HepG2 (cell line): ENCODE measurements around the gene SART1. TPM values are rescaled to one million over a fixed set of nuclear protein-coding genes. Genes with fewer than 3 reads are reported as not detected.

Source experiments
- ATAC-seq: fragments of 200-7000 bp; cut with Tn5 transposase; 3 replicates; pipeline ENCODE4 v1.9.1; 2020; ENCODE audit warnings: mild to moderate bottlenecking, moderate library complexity
- BruUV-seq: library from RNA; stranded (reverse); fragments of 400-500 nt; replicated peaks from 2 replicates; lab custom pipeline; 2021; lab: Mats Ljungman, UMichigan
- CTCF ChIA-PET: fragments of 300-600 bp; formaldehyde crosslinking; extraction: SDS; loops from one replicate; lab custom pipeline; 2021; ENCODE audit warnings: low total read pairs, inconsistent platforms, low intra/inter-chr PET ratio; lab: Yijun Ruan, JAX
- POLR2A ChIA-PET: fragments of 350-600 bp; sonication (Branson Sonifier 250); formaldehyde crosslinking; loops from one replicate; lab custom pipeline; 2020; ENCODE audit warnings: antibody characterized with exemption, inconsistent platforms; lab: Yijun Ruan, JAX
- DNase-seq: peaks from one replicate; pipeline ENCODE4 v3.0.0-alpha.2; 2015; ENCODE audit warnings: low spot score
- FAIRE-seq: peaks from 3 replicates; lab custom pipeline; 2011; peaks lifted over from hg19 to GRCh38; lab: Jason Lieb, UNC
- H2AFZ ChIP-seq: one replicate; pipeline ENCODE4 v1.6.1; 2011; ENCODE audit warnings: low read length, inconsistent platforms
- H3K27ac ChIP-seq: fragments of 300-600 bp; 3 replicates; pipeline ENCODE4 v1.8.0; 2011; ENCODE audit warnings: mixed run types, mild to moderate bottlenecking, mixed read lengths, low read length, inconsistent platforms; ENCODE audit not compliant: insufficient read depth; ENCODE audit errors: extremely low read length
- H3K27me3 ChIP-seq, 2 experiments: fragments of 200-600 bp in 1 of 2; 2 replicates in 1 of 2; 3 replicates in 1 of 2; pipeline versions ENCODE4 v1.6.0 to v1.8.0; 2011; ENCODE audit warnings: low read length in 2 of 2, mild to moderate bottlenecking in 2 of 2, moderate library complexity in 2 of 2, inconsistent platforms in 1 of 2; ENCODE audit not compliant: insufficient read depth in 2 of 2, control insufficient read depth in 1 of 2
- H3K36me3 ChIP-seq, 2 experiments: fragments of 200-600 bp in 1 of 2; replicated peaks in 1 of 2; 2 replicates in 1 of 2; 3 replicates in 1 of 2; pipeline versions ENCODE4 v1.5.1 to v1.8.0; 2011; ENCODE audit warnings: low read length in 2 of 2, inconsistent platforms in 1 of 2; ENCODE audit not compliant: insufficient read depth in 2 of 2, control insufficient read depth in 1 of 2
- H3K4me1 ChIP-seq: 2 replicates; pipeline ENCODE4 v1.5.1; 2012; ENCODE audit warnings: low read length, inconsistent platforms; ENCODE audit not compliant: insufficient read depth
- H3K4me2 ChIP-seq: 2 replicates; pipeline ENCODE4 v1.6.0; 2011; ENCODE audit warnings: low read depth, low read length, inconsistent platforms
- H3K4me3 ChIP-seq, 3 experiments: fragments of 200-600 bp in 1 of 3; sonication (generic), shearing (Covaris generic) in 1 of 3; replicated peaks in 1 of 3; 2 replicates each; pipeline ENCODE4 v1.5.1; 2011 to 2016; ENCODE audit warnings: low read length in 3 of 3, inconsistent platforms in 2 of 3, low read depth in 2 of 3, mild to moderate bottlenecking in 2 of 3, control low read depth in 1 of 3, mixed read lengths in 1 of 3; ENCODE audit not compliant: insufficient read depth in 1 of 3
- H3K79me2 ChIP-seq: one replicate; pipeline ENCODE4 v1.6.1; 2011; ENCODE audit warnings: low read length, inconsistent platforms; ENCODE audit not compliant: insufficient read depth
- H3K9ac ChIP-seq: 2 replicates; pipeline ENCODE4 v1.6.0; 2011; ENCODE audit warnings: mild to moderate bottlenecking, low read depth, low read length, inconsistent platforms; ENCODE audit not compliant: insufficient read depth
- H3K9me3 ChIP-seq: 2 replicates; pipeline ENCODE4 v1.5.1; 2012; ENCODE audit warnings: mild to moderate bottlenecking, low read length
- H4K20me1 ChIP-seq: 2 replicates; pipeline ENCODE4 v1.6.0; 2011; ENCODE audit warnings: inconsistent platforms, mild to moderate bottlenecking, low read length, moderate library complexity; ENCODE audit not compliant: insufficient read depth
- AGO1 ChIP-seq: fragments of 200-400 bp; formaldehyde crosslinking; IDR thresholded peaks from 2 replicates; pipeline ENCODE4 v1.6.1; 2017; ENCODE audit warnings: mild to moderate bottlenecking, low read depth, low read length, moderate library complexity; ENCODE audit not compliant: poor library complexity, severe bottlenecking
- ATF7 ChIP-seq, 2 experiments: fragments of 450-650 bp in 1 of 2; sonication (generic) in 1 of 2; formaldehyde crosslinking in 1 of 2; IDR thresholded peaks; 2 replicates each; pipeline versions ENCODE4 v1.4.0 to v1.6.1; 2016 to 2020; ENCODE audit warnings: antibody characterized with exemption in 1 of 2, mild to moderate bottlenecking in 1 of 2, missing genetic modification reagents in 1 of 2
- KDM5B ChIP-seq: sonication (generic); formaldehyde crosslinking; IDR thresholded peaks from 2 replicates; pipeline ENCODE4 v1.4.0; 2020; ENCODE audit warnings: missing genetic modification reagents, mild to moderate bottlenecking, borderline replicate concordance
- MAFG ChIP-seq: sonication (generic); formaldehyde crosslinking; IDR thresholded peaks from 2 replicates; pipeline ENCODE4 v1.5.1; 2020; ENCODE audit warnings: mild to moderate bottlenecking, missing genetic modification reagents
- MBD4 ChIP-seq: IDR thresholded peaks from 2 replicates; pipeline ENCODE4 v1.6.1; 2012; ENCODE audit warnings: low read length, inconsistent platforms, borderline replicate concordance
- MXD1 ChIP-seq: sonication (generic); formaldehyde crosslinking; IDR thresholded peaks from 2 replicates; pipeline ENCODE4 v1.4.0; 2020; ENCODE audit warnings: mild to moderate bottlenecking, missing genetic modification reagents
- MYC ChIP-seq: sonication (generic); formaldehyde crosslinking; IDR thresholded peaks from 2 replicates; pipeline ENCODE4 v1.9.0; 2021; ENCODE audit warnings: missing genetic modification reagents, borderline replicate concordance
- ZNF263 ChIP-seq: sonication (generic); formaldehyde crosslinking; IDR thresholded peaks from 2 replicates; pipeline ENCODE4 v1.4.0; 2020; ENCODE audit warnings: missing genetic modification reagents
- ZNF556 ChIP-seq: sonication (generic); formaldehyde crosslinking; IDR thresholded peaks from 2 replicates; pipeline ENCODE4 v1.4.0; 2020; ENCODE audit warnings: mild to moderate bottlenecking, missing genetic modification reagents, borderline replicate concordance
- ZNF773 ChIP-seq: sonication (generic); formaldehyde crosslinking; IDR thresholded peaks from 2 replicates; pipeline ENCODE4 v1.4.0; 2020; ENCODE audit warnings: missing genetic modification reagents, borderline replicate concordance
- WGBS: methylation state at CpG from one replicate; pipeline ENCODE4 v1.1.6; 2017; ENCODE audit warnings: low lambda C conversion rate; 5-methylcytosine and 5-hydroxymethylcytosine counted together
- in situ Hi-C: cut with HindIII; loops from 2 replicates; pipeline ENCODE4 v1.10.0; 2017; ENCODE audit warnings: low pct_unique_long_range_greater_than_20kb; ENCODE audit not compliant: extremely low pct_ligation_motif_present
- intact Hi-C: fragments of 100-400 bp; cut with micrococcal nuclease; formaldehyde crosslinking; loops from one replicate; pipeline ENCODE4 v1.10.0; 2022; ENCODE audit not compliant: unreplicated experiment
- polyA plus RNA-seq, 8 experiments: library from polyadenylated mRNA; depleted of rRNA in 3 of 8; stranded (reverse) in 7 of 8; unstranded in 1 of 8; fragments of >200 nt; fragmentation: Illumina TruSeq in 4 of 8; extraction: Trizol in 4 of 8; gene quantifications; 2 replicates each; pipeline versions ENCODE4 v1.2.1 to v1.2.3, GENCODE V29; 2011 to 2016; ENCODE audit warnings: low read depth in 4 of 8, missing spikeins in 1 of 8, mixed read lengths in 1 of 8; ENCODE audit not compliant: insufficient read depth in 1 of 8
- total RNA-seq, 5 experiments: library from RNA; depleted of rRNA; stranded (reverse); fragments of >200 nt; fragmentation: Illumina TruSeq; extraction: Trizol; gene quantifications; 2 replicates each; pipeline ENCODE4 v1.2.3, GENCODE V29; 2016; ENCODE audit warnings: low read depth in 1 of 5
- TF ChIP-seq, protein P1 (sequence below): sonication (generic); formaldehyde crosslinking; IDR thresholded peaks from 2 replicates; pipeline ENCODE4 v1.4.0; 2020; ENCODE audit warnings: low read depth, mild to moderate bottlenecking, missing genetic modification reagents

SART1 gene
- total and polyA plus RNA-seq, 2 of the 13 experiments (the other 11 are each of a cell fraction or from before 2014, with no cell fraction given) = 11.3 to 22.5 TPM

DNA sequence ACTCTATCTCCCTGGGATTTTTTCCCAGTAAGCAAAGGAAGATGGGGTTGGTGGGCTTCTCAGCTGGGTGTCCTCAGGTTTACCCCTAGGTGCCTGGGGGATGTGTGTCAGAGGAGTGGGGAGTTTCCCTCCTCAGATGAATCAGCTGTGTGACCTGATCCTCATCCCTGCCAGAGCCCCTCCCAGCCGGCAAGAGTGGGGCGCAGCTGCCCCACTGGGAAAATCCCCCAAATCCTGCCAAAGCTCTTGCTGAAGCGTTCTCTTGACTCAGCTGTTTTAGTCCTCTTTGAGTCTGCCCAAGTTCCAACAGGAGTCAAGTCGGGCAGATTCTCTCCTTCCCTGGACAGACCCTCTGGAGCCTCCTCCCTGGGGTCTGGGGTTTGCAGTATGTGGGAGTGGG, 48.7 kb upstream of the SART1 start:
- in situ Hi-C loops = no loop called here
- POLR2A ChIA-PET = interaction anchor here (1.7 to 2.4 kb wide), 2 partner anchors 14 to 23 kb away, joined by 9 to 21 read pairs; partner anchors contain the start of genes CCDC85B, FIBP and FOSL1
- BruUV-seq = no TSS peak
- no peak overlapping the region for H3K4me3 ChIP-seq
- TF ChIP-seq ZNF263 (CRISPR knock-in tag) = no peak
- no peak for TF ChIP-seq MBD4
- no peak for TF ChIP-seq ZNF773 (CRISPR knock-in tag)
- TF ChIP-seq, all 625 proteins: peak for 0
- Histone ChIP-seq H3K4me1 (peaks cover 69% of the 10 kb centered on the region), H3K9me3 (no peaks in the 10 kb centered on the region), H3K36me3 (no peaks in the 10 kb centered on the region), H3K27ac (no peak overlapping the region), H3K4me2 (no peak overlapping the region), H3K27me3 (peaks cover 0 to 3% of the 10 kb centered on the region in 2 experiments; a peak in 1 of 5 replicates), H2AFZ (no peak overlapping the region), H3K79me2 (peaks cover 2% of the 10 kb centered on the region), H4K20me1 (no peaks in the 10 kb centered on the region), H3K9ac (no peak overlapping the region)
- CTCF ChIA-PET = no interaction called here
- ATAC-seq (no peak), DNase-seq (no peak), FAIRE-seq (no peak)
- 49% methylated on average over 4 of the region's 4 CpGs for WGBS
- intact Hi-C loops = no loop called here

DNA sequence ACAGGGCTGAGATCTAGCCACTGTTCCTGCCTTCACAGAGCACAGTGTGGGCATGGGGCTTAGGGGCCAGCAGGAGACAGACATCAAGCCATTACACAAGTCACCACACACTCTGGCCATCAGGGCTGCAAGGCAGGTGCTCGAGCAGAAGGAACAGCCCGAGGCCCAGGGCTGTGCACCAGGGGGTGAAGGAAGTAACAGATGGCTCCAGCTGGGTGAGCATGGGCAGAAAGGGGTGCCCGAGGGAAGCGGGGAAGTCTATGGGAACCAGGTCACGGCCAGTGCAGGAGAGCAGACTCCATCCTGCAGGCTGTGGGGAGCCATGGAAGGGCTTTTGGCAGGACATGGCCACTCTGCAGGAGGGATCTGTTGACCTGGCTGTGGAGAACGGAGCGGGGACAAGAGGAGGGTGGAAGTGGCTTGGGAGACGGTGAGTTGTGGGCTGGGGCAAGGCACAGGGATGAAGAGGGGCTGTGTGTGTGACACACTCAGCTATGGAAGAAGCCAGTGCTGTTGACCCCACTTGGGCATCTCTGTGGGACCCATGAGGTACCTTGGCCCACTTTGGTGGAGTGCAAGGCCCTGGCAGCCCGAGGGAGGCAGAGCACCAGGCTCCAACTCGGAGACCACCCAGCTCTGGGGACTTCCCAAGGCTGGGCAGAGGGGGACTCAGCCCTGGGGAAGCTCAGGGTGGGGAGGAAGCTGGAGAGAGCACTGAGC, 46.3 kb upstream of the SART1 start:
- Histone ChIP-seq H3K36me3 (no peaks in the 10 kb centered on the region), H3K27ac (no peak overlapping the region), H3K4me1 (peaks cover 60% of the 10 kb centered on the region), H3K9ac (no peak overlapping the region), H3K4me2 (peak overlapping the region; percentile 73), H4K20me1 (no peaks in the 10 kb centered on the region), H3K4me3 (peak overlapping the region in 1 of 3 experiments; percentile 48; a peak in 1 of 6 replicates), H2AFZ (no peak overlapping the region), H3K27me3 (peaks cover 0 to 2% of the 10 kb centered on the region in 2 experiments; a peak in 1 of 5 replicates), H3K79me2 (peaks cover 11% of the 10 kb centered on the region), H3K9me3 (no peaks in the 10 kb centered on the region)
- ChIA-PET POLR2A (interaction anchor here (1.0 to 5.0 kb wide), 6 partner anchors 12 to 56 kb away, joined by 3 to 59 read pairs (median 10); partner anchors contain the start of genes CCDC85B, FIBP, FOSL1 and MUS81), CTCF (no interaction called here)
- WGBS = 69% methylated on average over 6 of the region's 10 CpGs
- DNase-seq (no peak), ATAC-seq (peak; percentile 2; the same call in 2 of the 3 replicates), FAIRE-seq (no peak)
- intact Hi-C loops = no loop called here
- no TSS peak for BruUV-seq
- in situ Hi-C loops = no loop called here
- TF ChIP-seq KDM5B (CRISPR knock-in tag) (0 out of 2 replicates have a peak, but pooled peaks have one; percentile 5), ATF7 (IDR thresholded peaks at IDR 0.05) (no peak), ATF7 (CRISPR knock-in tag; IDR thresholded peaks at IDR 0.05) (no peak), MAFG (CRISPR knock-in tag) (peak; percentile 62; the same call in 1 of the 2 replicates), AGO1 (peak; percentile 95), MXD1 (CRISPR knock-in tag) (peak; percentile 23; the same call in 1 of the 2 replicates), ZNF556 (no peak), MYC (CRISPR knock-in tag) (peak; percentile 27; the same call in 1 of the 2 replicates)
- TF ChIP-seq, protein P1, sequence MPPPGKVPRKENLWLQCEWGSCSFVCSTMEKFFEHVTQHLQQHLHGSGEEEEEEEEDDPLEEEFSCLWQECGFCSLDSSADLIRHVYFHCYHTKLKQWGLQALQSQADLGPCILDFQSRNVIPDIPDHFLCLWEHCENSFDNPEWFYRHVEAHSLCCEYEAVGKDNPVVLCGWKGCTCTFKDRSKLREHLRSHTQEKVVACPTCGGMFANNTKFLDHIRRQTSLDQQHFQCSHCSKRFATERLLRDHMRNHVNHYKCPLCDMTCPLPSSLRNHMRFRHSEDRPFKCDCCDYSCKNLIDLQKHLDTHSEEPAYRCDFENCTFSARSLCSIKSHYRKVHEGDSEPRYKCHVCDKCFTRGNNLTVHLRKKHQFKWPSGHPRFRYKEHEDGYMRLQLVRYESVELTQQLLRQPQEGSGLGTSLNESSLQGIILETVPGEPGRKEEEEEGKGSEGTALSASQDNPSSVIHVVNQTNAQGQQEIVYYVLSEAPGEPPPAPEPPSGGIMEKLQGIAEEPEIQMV (CRISPR knock-in tag) = no peak
